IPS-NIHi11 (cell line): ENCODE measurements around the gene TMEM131.

ENCODE experiments used
- DNase-seq: peaks from one replicate; pipeline ENCODE4 v3.0.0; 2012; ENCODE audit warnings: mixed read lengths, low spot score

TMEM131 gene

DNA sequence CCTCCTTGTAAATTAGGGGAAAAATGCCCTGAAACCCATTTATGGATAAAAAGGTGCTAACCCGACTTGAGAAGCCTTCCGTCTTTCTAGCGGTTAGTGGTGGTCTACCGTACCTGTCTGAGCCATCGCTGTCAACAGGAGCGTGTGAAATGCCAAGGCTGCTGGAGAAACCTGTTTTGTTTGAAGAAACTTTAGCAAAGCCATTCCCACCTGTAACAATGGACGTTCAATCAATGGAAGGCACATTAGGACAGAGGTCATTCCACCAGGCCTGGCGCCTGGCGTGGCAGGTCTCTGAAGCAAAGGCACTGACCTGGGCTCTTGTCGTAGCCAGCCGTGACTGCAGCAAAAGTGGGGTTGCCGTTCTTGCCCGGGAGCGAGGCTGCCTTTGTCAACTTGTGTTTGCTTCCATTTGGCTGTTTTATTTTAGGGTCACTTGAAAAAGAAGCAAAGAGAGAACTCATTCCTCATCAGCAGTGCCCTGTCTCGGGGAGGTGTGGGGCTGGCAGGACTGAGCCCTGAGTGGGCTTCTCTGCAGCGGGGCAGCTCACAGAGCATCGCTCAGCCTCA is 235.2 kb downstream of the TMEM131 start:
- DNase-seq: no peak

DNA sequence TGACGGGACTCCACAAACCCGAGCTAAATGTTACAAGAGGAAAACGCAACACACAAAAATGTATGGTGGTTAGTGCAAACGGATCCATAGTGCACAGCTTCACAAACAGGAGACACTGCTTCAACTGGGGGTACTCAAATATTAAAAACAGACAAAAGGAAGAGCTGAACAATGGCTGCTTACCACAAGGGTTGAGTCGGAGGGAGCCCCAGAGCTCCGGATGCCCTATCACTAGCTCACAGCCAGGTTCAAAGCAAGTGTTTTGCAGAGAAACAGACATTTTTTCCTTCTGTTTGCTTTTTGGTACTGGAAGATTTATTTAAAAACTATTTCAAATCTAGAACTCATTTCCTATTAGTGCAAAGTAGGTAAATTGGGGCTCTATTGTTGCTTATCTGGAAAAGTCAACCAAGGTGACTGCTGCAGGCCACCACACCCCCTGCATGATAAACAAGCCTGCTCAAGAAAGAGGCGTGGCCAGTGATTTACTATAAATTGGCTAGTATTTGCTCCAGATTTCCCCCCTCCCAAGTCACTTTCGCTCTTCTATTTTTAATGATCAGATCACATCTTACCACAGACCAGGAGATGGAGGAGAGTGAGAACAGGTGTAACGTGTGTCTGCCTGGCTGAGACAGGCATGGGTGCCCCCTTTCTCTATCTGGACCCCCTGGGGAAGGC is 235.9 kb downstream of the TMEM131 start:
- DNase-seq: no peak

DNA sequence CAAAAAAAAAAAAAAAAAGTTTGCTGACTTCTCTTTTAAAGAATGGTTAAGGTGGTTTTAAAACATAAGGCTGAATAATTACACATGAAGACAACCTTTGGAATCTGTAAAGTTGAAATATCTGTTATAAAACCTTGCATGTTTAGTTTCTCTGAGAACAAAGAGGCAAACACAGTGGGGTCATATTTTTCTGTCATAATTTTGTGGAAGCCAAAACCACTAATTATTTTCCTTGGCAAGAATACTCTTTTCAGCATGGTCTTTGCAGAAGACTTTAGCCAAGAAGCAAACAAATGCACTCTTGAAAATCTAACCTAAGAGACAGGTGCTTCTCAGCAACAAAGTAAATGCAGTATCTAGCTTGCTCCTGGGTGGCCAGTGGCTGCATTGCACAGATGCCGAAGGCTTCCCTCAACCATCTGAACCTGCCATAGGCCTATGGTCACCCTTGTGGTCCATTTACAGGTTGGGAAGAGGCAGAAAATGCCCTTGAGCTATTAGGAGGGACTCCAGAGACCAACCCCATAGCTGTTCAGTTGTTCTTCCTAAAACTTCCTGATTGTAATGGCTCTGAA is 237.5 kb downstream of the TMEM131 start:
- no peak for DNase-seq

DNA sequence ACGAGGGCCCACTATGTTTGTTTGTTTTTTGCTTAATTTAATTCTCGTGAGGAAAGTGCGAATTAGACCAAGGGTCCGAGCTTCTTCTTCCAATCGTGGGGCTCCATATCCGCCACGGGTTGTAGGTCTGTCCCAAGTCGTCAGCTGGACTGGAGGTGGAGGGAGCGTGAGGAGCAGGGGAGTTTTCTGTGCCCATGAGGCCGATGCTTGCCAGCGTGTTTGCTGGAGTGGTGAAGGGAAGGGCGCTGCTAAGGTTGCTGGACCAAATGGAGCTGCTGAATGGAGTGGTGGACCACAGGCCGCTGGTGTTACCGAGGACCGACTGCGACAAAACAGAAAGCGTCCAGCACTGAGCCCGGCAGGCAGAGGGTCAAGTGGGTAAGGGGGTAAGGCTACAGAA is 238.7 kb downstream of the TMEM131 start:
- no peak for DNase-seq

DNA sequence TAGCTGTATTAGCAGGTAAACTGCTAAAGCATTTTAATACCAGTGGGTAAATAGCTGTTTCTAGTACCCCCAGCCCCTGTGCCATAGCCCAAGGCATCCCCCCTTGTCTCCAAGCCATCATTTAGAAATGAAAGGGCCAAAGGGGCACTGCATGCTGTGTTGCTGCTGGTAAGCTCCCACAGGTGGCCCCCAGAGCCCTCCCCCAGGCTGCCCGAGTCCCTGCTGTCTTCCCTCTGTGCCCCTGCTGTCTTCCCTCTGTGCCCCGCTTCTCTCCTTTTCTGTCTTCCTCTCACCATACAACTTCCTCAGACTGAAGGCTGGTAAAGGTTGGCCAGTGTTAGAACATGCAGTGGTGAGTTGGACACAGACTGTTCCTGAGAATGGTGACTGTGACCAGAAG is 240.3 kb downstream of the TMEM131 start:
- DNase-seq: no peak

DNA sequence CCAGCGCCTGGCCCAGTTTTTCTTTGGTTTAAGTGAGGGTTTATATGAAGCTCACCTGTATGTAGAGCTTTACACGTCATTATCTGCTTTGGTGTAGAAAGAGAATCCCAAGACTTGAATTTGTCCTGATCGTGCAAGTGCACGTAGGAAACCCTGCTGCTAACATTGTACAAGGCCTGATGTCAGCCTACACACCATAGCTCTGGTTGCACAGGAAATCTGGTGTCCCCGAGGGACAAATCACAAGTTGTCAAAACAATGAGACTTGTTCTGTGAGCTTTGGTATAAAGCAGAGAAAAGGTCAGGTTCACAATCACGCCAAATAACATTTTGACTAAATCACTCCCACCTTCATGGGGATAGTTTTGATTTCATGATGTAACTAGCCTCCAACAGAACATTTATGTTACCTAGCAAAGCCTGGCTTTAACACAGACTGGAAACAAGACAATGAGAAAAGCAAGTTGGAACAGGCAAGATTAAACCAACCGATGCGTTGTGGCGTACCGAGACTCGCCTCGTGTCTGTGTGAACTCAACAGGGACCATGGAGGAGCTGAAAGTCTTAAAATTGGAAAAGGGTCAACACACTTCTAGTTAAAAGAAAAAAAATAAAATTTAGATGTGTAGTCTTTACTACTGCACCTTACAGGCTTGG is 240.9 kb downstream of the TMEM131 start:
- no peak for DNase-seq

DNA sequence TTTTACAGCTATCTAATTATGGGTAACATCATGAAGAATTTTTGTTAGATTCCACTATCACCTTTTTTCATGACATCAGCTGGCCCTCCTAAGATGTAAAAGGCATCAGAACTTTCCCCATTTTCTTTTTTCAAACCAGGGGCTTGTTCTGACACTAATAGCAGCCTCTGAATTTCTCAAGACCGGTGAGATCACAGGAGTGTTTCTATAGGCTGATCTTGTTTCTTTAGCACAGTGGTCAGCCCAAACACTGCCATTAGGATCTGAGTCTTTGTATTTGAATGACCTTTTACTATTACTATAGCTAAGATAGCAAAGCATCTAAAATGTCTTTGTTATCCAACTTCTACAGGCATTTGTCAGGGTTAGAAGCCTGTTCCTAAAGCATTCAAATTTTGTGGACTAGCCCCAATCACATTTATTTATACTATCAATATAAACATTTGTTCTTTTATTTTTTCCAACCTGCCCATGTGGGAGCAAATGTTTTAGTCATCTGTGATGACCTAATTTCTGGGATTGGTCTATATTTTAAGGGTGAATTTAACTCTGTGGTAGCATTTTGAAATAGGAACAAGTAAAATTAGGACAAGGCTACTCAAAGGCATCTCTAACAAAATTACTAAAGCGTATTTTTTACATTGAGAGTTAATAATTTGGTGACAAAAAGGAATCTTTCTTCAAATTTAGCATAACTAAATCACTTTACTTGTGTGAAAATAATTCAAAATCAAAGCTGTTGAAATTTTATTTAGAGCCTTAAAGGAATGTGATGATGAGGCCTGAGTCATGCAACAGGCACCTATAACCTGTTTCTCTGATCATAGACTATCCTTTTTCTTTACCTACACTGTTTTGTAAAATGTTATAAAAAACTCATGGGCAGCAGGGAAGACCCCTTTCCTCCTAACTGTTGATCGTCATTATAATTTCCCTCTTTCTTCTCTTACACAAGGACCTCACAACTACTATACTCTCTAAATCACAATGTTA is 243.1 kb downstream of the TMEM131 start:
- DNase-seq: no peak

DNA sequence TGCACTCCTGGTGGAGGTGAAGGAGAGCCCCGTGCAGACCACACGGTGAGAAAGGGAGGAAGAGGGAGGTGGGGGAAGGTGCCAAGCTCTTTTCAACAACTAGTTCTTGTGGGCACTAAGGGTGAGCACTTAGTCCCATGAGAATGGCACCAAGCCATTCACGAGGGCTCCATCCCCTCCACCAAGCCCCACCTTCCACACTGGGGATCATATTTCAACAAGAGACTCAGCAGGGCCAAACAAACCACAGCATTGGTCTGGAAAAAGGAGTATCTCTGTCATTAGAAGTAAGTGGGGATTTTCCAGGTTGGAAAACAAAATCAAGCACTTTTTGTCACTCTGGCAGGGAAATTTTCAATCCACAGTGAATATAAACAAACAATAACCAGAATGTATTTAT is 244.0 kb downstream of the TMEM131 start:
- DNase-seq: peak; percentile 52

DNA sequence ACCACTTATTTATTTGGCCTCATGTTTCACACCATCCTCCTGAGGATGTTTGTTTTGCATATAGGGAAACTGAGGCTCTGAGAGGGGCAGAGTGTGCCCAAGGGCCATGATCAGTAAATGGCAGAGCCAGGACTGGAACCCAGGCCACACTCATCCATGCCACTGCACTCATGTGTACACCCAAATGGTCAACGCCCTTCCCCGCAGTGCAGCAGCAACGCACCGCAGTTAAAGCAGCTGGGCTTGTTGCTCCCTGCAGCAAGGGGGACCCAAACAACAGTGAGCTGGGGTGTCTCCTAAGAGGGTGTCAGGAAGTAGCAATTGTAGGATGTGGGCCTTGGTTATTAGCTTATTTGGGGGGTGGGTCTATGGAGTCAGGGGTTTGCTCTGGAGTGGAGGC is 245.7 kb downstream of the TMEM131 start:
- no peak for DNase-seq

DNA sequence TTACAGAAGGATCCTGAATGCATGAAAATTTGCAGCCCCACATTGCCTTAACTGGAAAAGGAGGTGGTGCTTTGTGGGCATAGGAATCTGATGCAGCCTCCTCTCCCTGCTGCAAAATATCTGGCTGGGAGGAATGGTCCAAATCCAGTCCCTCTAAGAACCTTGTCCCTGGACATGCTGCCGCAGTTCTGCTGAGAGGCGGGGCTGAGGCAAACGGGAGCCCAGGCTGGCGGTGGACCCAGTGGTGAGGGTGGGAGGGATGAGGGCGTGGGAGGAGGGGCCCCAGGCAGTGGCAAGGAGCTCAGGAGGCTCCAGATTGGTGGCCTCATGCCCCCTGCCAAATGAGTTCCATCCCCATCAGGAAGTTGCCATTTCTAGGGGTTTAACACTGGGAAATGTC is 246.2 kb downstream of the TMEM131 start:
- no peak for DNase-seq

DNA sequence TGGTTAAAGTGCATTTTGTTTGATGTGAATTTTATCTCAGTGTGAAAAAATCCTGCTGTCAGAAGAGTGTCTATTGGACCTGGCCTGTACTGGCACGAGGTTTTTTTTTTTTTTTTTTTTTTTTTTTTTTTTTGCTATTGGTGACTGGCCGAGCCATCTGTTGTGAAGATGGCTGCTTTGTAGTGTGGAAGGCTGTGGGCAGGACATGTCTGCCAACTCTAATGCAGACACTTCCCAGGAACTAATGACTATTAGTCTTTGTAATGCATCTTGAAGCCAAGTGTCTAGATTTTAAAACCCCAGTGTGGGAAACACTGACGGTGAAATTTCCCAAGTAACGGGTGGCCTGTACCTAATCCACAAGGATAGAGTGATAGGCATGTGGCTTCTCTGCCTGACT is 248.0 kb downstream of the TMEM131 start:
- DNase-seq: no peak

DNA sequence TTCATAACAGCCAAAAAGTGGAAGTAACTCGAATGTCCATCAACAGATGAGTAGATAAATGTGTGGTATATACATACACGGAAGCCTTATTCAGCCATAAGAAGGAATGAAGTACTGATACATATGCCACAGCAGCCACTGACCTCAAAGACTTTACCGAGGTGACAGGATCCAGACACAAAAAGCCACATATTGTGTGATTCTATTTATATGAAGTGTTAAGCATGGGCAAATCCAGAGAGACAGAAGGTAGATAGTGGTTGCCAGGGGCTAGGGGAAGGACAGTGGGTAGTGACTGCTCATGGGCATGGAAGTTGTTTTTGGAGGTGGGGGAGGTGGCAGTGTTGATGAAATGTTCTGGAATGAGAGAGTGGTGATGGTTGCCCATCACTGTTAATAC is 248.5 kb downstream of the TMEM131 start:
- no peak for DNase-seq

DNA sequence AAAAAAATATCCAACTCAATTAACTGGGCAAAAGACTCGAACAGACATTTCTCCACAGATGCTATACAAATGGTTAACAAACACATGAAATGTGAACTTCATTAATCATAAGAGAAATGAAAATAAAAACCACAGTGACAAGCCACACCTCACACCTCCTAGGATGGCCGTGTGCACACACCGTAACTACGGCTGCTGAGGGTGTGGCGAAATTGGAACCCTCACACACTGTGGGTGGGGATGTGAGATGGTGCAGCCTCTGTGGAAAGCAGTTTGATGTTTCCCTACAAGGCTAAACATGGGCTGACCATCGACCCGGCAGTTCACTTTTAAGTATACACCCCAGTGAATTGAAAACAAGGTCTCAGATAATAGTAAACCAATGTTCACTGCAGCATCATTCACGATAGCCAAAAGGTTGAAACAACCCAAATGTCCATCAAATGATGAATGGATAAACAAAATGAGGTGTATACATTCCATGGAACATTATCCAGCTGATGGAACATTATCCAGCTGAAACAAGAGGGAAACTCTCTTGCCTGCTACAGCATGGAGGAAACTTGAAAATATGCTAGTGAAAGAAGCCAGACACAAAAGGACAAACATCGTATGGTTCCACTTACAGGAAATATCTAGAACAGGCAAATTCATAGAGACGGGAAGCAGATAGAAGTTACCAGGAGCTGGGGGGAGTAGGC is 250.1 kb downstream of the TMEM131 start:
- DNase-seq: no peak

DNA sequence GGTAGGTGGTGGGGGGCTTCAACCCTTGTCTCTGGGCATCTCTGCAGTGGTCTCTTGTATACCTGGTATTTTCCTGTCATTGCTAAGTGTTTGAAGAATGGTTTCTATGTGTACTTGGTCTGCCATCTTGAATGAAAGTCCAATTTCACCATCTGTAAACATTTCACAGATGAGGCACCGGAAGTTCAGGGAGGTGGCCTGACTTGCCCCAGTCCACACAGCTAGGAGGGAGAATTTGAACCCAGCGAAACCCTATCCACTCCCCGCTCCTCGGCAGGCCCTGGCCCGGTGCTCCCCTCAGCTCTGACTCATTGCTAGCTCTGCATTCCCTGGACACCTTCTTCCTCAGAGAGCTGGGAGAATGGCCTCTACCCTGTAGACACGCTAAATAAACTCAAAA is 251.8 kb downstream of the TMEM131 start:
- DNase-seq: no peak

DNA sequence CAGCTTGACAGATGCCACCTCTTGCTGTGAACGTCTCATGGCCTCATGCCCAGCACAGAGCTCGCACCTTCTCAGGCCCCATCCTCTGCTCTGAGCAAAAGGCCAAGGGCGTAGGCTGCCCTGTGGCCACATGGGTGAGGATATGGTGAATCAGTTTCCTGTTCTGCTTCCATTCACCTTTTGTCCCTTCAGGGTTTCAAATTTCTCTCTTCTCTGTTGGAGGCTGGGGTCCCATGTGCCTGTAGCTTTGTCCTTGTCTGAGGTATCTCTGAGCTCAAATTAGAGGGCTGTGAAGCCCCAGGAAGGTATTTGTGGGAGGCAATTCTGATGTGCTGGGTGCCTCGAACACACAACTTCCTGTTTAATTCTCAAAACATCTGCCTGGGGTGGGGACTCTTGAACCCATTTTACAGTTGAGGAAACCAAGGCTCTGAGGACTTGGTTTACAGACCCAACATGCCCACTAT is 253.3 kb downstream of the TMEM131 start:
- no peak for DNase-seq

DNA sequence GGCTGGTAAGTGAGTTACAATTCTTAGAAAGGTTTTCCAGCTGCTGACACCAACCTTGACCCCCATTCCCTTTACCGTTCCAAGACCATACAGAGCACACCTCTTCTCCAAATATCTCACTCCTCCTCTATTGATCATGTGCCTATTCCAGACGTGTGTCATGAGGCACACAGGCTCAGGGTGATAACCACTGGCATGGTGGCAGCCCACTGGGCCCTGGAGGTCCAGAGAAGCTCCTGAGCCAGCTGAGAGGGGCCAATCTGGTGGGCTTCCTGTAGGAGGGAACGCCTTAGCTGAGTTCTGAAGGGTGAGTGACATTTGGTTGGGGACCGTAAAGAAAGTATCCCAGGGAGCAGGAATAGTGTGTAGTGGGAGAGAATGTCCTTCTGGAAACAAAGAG is 254.1 kb downstream of the TMEM131 start:
- no peak for DNase-seq

DNA sequence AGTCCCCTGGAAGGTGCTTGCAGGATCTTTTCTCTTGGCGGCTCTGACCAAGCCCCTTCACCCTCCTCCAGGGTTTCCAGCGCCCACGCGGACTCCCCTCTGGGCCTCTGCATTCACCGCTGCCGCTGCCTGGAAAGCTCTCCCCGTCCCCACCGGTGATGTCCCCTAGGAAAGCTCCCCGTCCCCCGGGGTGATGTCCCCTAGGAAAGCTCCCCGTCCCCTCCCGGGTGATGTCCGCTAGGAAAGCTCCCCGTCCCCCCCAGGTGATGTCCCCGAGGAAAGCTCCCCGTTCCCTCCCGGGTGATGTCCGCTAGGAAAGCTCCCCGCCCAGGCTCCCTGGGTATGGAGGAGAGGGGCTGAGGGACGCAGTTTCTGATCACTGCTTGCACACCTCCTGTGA is 254.5 kb downstream of the TMEM131 start:
- no peak for DNase-seq

DNA sequence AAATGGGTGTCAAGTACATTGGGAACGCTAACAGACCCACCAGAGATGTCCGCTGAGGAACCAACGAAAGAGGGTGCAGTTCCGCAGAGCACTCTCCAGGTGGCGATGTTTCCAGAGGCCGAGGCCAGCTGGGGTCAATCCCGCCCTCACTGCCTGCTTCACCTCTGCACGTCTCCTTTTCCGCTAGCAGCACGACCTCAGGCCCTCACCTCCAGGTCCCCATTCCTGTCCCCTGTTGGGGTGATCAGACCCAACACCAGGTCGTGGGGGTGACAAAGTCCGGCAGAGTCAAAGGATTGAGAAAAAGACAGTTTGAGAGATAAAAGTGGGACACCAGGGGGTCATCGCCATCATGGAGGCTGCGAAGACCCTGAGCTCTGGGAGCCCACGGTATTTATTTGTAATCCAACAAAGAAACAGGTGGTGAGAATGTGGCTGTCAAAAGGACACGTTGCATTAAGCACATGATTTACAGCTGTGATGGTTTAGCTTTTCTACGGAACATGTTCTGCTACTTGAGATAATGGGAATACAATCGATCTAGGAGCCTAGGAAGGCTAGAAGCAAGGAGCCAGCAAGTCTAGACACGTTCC is 255.1 kb downstream of the TMEM131 start:
- peak; percentile 92 for DNase-seq

DNA sequence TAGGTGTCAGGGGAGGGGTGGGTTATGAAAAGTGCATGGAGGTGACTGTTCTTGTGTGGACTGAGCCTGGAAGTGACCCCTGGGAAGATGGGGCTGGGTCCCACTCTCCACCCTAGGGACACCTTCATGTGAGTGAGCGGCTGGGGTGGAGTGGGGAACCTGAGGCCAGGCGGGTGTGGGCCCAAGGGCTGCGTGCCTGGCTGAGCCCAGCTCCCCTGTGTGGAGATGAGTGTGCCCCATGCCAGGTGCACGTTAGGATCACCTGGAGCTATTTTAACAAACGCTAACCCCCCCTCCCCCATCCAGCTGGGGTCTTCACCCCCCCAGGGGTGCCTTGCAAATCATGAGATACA is 255.9 kb downstream of the TMEM131 start:
- no peak for DNase-seq

DNA sequence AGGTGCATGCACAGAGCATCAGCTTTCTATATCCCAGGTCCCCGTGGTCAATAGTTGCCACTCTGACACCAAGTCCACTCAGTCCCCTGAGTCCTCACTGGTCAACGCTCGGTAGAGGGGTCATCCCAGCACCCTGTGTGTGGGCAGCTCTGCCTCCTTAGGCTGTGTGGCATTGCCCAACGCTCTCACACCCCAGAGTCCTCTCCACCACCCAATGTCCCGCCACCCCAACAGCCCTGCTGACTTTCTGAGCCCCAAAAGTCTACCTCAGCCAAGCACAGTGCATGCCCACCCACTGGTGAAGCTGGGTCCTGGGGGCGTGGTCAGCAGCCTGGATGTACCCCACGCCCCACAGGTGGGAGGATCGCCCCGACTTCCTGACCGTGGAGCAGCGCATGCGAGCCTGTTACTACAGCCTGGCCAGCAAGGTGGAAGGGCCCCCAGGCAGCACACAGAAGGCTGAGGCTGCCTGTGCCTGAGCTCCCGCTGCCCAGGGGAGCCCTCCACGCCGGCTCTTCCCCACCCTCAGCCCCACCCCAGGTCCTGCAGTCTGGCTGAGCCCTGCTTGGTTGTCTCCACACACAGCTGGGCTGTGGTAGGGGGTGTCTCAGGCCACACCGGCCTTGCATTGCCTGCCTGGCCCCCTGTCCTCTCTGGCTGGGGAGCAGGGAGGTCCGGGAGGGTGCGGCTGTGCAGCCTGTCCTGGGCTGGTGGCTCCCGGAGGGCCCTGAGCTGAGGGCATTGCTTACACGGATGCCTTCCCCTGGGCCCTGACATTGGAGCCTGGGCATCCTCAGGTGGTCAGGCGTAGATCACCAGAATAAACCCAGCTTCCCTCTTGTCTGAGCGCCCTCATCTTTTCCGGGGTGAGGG is 256.5 kb downstream of the TMEM131 start:
- DNase-seq: no peak
